DMS153 treated with DMSO at 0.1 percent for 48 hours (cell line): ENCODE measurements around the gene WASHC4.
"Not testable (repeated sequence)": the region's sequence is repeated elsewhere in the genome, so short reads cannot be mapped to it uniquely, and the experiment has no call there.

ENCODE experiments used
- DNase-seq: peaks from one replicate; lab custom pipeline; 2025; ENCODE audit not compliant: unreplicated experiment; lab: John Stamatoyannopoulos, UW

Gene WASHC4

DNA sequence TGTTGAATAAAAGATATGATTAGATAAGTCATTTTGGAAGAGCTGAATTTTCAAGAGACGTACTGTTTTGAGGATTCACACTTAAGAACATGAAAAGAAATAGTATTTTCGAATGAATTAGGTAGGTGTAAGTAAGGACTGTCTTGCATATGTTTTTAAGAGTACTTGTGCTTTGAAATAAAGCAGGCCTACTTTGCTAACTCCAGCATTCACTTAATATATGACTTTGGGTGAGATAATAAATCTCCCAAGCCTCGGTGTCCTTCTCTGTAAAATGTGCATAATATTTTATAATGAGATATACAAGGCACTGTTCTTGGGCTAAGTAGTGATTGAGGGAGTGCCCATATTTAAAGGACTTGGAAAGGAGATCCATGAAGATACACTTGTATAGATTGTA lies 54.6 kb downstream of the WASHC4 start:
- DNase-seq: no peak

DNA sequence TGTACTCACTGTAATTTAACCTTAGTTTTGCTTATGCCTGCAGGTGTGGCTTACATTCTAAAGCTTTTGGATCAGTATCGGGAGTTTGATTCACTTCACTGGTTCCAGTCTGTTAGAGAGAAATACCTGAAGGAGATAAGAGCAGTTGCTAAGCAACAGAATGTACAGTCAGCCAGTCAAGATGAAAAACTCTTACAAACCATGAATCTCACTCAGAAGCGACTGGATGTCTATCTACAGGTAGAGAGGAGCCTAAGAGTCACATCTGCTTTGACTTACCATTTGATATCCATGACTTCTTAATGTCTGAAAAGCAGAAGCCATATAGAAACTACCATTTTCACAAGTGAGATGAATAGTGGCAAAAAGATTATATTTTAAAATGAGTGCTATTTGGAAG lies 56.5 kb downstream of the WASHC4 start:
- DNase-seq: no peak

DNA sequence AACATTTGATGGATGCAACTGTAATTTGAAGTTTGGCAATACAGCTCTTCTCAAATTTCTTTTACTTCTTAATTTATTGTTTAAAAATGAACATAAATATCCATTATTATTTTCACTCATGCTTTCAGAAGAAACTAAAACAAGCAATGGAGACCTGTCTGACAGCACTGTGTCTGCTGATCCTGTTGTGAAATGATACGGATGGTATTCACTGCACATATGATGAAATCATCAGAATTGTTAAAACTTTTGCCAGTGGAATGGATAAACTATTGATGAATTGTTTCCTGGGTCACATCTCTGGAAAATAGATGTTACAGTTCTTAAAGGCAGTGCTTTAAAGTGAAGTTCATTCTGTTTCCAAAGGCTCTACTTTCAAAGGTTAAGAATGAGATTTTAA lies 59.2 kb downstream of the WASHC4 start:
- no peak for DNase-seq

DNA sequence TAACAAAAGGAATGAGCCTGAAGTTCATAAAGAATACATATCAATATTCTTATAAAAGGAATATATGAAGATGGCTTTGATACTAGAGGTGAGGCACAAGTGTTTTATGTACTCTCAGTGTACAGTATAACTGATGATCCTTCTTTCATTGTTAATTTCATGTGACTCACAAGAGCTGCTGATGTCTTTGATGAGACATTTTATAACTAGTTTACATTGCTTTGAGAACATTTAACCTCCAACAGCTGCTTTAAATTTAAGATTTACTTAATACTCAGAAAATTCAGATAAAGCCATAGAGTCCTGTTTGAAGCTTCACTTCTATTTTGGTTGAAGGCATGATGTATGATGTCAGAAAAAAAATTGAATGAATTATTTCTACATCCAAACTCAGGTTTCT lies 59.8 kb downstream of the WASHC4 start:
- DNase-seq: no peak

DNA sequence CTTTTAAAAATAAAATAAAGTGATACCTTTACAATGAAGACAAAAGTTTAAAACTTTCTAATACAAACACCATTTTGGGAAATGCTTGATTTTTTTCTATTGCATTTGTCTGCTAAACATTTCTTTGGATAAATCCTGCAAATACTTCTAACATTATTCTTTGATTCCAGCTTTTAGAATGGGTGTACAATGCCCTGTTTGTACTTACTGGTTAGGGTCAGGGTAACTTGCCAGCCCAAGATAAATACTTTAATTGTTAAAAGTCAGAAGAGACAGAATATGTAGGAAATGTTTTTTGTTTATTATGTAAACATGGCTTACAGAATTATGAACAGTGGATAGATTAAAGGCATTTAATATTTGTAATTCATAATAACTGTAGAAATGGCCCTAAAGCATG lies 60.5 kb downstream of the WASHC4 start:
- no peak for DNase-seq

DNA sequence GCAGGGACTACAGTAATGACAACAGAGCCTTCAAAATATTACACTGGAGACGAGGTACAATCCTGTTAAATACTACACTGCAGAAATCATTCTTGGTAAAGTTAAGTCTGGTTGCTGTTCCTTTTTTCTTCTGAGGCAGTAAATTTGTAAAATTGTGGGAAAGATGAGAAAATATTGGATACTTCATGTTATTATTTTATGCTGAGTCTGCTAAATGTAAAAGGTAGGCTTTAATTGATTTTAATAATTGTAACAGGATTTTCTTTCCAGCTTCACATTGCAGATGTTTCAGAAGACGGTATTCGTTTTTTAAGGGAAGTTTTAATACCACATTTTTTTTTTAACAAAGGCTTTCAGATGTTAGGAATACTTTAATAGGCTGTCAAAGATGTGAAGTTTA lies 62.6 kb downstream of the WASHC4 start:
- no peak for DNase-seq

DNA sequence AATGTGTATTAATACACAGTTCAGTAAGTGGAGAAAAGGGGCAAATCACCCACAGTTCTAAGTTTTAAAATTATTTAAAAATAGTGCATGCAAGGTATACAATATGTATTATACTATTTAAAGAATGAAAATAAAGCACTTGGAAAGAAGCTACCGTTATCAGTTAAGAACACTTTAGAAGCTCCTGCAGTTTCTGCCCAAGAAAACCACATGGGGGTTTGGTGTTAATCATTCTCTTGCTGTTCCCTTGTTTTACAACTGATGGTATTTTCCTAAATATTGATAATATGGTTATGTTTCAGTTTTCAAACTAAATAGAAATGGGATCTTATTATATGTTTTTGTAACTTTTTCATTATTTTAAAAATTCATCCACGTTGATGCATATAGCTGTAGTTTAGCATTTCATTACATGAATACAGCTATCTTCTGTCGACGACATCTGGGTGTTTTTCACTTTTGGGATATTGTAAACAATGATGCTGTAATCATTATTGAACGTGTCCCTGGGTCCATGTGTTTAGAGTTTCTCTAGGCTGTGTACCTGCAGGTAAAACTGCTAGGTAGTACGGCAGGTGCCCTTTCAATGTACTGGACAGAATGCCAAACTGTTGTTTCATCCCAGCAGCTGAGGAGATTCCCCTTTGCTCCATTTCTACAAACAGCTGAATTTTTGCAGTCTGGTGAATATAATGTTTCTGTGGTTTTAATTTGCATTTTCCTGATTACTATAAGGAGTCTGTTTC lies 64.3 kb downstream of the WASHC4 start:
- DNase-seq: no peak

DNA sequence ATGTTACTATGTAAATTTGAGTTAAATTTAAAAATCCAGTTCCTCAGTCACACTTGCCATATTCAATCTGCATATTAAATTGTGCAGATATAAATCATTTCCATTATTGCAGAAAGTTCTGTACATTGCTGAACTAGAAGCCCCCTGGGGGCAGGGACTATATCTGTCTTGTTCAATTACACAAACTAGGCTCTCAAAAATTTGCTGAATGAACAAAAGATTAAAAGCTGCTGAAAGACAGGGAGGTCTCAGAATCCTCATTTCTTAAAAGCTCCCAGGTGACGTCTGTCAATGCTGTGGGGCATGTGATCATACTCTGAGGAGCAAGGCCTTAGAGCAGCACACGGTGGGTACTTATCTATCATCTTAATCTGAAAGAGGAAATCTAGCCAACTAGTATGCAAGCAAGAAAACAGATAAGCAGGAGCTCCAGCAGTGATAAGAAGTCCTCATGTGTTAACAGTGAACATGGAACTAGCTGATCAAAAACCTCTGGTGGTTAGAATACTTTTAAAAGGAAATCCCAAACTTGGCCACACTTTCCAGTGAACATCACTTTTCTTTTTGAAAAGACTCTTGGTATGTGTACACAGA lies 68.0 kb downstream of the WASHC4 start:
- no peak for DNase-seq

DNA sequence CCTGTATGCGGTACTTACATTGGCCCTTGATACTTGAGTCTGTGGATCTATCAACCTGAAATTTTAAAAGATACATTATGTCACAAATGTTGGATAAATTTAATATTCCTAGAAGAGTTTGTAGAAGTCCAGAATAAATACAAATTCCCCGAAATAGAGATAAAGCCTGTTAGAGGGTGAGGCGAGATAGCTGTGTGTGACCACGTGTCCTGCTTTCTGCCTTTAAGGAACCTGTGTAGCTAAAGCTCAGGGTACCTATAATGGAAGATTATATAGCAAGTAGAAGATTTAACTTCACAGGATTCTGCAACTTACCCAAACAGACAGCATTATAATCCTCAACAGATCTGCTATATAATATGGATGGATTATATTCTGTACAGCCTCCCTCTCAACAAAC lies 69.7 kb downstream of the WASHC4 start:
- DNase-seq: no peak

DNA sequence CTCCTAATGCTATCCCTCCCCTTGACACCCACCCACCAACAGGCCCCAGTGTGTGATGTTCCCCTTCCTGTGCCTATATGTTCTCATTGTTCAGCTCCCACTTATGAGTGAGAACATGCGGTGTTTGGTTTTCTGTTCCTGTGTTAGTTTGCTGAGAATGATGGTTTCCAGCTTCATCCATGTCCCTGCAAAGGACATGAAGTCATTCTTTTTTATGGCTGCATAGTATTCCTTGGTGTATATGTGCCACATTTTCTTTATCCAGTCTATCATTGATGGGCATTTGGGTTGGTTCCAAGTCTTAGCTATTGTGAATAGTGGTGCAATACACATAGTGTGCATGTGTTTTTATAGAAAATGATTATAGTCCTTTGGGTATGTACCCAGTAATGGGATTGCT lies 71.6 kb downstream of the WASHC4 start:
- not testable (repeated sequence) for DNase-seq

DNA sequence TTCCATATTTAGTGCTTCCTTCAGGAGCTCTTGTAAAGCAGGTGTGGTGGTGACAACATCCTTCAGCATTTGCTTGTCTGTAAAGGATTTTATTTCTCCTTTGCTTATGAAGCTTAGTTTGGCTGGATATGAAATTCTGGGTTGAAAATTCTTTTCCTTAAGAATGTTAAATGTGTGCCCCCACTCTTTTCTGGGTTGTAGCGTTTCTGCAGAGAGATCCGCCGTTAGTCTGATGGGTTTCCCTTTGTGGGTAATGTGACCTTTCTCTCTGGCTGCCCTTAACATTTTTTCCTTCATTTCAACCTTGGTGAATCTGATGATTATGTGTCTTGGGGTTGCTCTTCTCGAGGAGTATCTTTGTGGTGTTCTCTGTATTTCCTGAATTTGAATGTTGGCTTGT lies 75.9 kb downstream of the WASHC4 start:
- DNase-seq: not testable (repeated sequence)

DNA sequence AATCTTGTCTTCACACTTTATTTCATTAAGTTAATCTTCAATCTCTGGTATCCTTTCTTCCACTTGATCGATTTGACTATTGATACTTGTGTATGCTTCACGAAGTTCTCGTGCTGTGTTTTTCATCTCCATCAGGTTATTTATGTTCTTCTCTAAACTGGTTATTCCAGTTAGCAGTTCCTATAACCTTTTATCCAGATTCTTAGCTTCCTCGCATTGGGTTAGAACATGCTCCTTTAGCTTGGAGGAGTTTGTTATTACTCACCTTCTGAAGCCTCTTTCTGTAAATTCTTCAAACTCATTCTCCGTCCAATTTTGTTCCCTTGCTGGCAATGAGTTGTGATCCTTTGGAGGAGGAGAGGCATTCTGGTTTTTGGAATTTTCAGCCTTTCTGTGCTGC lies 76.4 kb downstream of the WASHC4 start:
- DNase-seq: not testable (repeated sequence)

DNA sequence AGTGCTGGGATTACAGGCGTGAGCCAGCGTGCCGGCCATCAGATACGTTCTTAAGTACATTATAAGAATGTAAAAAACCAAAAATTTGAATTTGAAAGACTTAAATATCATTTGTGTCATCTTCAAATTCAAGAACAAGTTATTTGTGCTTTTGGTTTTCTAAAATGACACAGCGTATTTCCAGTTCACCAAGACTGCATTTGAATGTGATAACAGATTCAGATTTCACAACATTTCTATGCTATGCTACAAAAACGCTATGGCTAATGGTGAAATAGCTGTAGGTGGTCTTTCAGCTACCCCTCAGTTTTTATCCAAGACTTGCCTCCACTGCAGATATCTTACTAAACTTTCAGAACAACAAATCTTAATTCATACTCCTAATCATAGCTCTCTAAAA lies 81.8 kb downstream of the WASHC4 start:
- no peak for DNase-seq

DNA sequence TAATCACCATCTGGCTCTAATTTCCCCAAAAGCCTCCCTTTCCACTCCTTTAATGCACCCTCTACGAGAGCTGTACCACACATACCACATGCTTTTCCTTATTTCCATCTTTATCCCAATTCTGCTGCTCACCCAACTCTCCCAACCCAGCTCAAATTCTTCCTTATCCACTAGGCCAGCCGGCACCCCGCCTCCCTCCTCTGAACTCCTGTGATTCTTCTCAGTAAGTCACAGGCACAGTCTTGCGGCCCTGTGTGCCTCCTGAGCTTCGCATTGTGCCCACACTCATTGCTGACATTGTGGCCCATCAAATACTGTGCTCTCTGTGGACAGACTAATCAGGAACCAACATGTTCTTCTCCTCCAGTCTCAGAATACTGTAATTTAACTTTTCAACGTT lies 83.0 kb downstream of the WASHC4 start:
- no peak for DNase-seq

DNA sequence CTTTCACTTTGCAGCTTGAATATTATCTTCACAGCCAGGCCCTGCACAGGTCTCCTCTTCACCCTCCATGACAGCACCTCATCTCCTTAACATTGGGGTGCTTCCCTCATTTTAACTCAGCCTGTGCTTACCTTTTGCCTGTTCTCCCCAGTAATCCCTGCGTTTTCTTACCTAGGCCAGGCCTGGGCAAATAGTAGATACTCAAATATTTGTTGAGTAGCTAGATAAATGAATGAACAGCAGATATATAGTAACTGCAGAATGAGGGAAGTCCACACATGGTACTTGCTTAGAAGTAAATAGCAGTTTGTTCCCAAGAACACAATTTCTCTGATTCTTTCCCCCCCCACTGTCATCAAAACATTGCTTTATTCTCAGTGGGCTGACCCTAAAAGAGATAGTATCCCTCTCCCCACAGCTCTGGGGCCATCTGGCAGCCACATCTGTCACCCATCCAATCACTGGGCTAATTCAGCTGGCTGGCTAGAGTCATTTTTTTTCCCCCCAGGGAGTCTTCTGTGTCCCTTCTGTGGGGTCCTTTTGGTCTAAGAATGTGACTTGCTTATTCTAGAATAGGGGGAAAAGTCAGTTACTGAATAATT lies 85.2 kb downstream of the WASHC4 start:
- DNase-seq: no peak

DNA sequence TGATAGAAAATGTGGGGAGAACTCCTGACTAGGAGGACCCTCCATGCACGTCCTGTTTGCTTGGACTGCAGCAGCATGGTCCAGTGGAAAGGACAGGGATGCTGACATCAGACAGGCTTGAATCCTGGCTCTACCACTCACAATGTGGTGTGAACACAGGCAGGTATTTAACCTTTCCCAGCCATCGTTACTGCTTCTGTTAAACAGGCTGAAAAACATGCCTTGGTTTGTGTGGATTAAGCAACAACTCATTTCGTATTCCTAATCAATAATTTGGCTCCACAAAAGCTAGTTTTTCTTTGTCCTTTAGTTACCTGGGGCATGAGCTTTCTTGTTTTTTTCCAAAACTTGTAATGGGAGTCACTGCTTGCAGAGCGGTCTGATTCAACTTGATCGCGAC lies 87.4 kb downstream of the WASHC4 start:
- DNase-seq: no peak

DNA sequence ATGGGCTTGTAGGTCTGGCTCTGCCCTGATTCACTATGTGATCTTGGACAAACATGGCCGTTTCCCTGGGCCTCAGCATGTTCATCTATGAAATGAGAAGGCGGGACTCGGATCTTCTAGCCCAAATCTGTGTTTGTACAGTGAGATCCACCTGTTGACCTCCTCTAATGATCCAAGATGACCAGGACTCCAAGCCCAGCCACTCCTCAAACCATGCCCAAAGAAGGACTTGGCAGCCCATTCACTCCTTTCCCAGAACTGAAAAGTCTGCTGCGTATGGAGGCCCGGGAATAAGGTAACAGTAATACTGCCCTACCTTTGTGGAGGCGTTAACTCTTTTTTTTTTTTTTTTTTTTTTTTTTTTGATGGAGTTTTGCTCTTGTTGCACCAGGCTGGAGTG lies 88.6 kb downstream of the WASHC4 start:
- DNase-seq: no peak

DNA sequence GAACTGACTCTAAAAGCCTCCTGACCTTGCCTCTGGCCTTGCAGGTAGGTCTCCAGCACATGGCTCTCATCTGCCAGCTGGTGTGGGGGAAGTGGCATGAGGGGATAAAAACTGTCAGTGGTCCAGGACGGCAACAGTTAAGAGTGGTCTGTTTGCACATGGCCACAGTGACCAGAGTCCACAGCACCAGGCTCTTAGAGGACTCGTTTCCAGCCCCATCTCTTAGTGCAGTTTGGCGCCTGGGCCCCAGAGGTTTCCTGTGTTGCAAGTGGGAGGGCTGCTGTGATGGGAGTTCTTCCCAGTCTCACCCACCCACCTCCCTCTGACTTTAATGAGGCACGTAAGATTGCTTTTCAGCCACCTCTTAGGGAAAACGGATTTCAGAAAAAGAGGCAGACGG lies 91.4 kb downstream of the WASHC4 start:
- DNase-seq: no peak

DNA sequence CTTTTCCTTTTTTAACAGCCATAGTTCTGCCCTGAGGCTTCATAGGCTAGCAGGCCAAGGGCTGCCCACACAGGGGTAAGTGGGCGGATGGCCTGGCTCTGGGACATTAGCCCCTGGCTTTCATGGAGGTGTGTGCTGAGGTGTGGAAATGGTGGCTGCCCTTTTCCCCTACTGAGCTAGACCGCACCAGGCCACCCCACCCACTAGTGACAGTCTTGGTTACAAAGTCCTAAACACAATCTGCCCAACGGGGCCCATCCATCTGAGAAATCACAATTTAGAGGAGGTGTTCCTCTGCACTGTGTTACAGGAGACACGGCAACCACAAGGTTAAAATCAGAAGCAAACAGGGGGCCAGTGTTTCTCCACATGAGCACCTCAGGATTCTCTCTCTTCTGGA lies 92.9 kb downstream of the WASHC4 start:
- no peak for DNase-seq

DNA sequence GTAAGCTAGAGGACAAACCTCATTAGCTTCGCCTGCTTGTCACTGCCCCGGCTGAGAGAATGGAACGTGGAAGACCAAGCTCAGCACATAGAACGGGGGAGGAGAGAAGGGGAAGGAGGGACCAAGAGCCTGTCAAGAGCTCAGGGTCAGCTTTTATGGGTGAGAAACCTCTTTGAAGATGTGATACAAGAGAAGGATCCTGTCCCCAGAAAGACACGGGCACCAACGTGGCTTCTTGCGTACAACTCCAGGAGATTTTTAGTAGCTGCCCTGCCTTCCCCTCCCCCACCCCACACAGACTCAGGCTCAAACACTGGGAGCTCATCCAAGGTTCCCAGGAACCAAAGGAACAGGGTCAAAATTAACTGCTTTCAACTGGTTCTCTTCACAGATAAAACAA lies 93.8 kb downstream of the WASHC4 start:
- no peak for DNase-seq

DNA sequence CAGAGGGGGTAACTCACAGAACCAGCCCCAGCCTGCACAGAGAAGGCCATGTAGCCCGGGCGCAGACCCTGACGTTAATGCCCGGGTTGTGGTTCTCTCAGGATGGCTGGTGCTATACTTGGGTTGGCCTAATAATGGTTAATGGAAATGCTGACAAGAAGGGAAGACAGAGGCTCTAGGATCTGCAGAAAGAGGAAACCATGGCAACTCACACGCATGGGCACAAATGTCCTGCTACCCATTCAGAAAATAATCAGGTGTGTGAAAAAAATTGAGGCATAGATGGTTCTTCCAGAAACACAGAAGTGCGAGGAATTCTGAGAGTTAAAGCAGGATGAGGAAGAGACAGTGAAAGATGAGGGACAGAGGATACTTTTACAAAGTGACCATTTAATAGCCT lies 94.7 kb downstream of the WASHC4 start:
- DNase-seq: no peak

DNA sequence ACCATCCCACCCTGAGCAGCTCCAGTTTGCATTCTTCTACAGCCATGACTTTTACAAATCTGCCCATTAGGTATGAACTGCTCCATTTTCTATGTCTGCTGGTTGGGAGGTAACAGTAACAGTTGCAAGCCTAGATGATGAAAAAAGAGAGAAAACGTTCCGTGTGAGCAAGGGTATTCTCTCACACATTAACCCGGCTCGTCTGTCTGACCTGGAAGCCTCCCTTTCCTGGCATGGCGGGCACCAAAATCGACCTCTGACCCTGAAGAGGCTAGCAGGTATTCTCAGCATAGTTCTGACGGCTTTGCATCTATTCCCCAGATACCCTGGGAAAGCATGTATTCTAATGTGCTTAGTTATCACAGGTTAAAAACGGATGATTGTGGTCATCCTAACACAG lies 96.6 kb downstream of the WASHC4 start:
- no peak for DNase-seq

DNA sequence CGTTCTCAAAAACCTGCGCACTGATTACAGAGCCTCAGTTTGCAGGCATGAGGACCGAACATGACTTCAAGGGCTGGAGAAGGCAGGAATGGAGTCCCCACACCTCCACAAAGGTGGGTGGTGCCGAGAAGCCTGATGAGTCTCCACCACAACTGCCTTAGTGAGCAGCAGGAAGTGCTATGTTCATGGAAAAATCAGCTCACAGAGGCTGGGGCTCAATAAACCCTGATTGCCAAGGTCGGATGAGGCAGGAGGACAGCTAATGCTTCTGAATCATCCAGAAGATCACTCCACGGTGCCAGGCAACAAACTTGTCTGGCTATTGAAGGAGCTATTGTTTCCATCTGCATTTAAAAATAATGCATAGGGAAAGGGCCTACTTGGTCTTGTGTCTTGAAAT lies 97.4 kb downstream of the WASHC4 start:
- DNase-seq: no peak
